Measurements from ENCODE around the gene C1D.

The C1D gene, protein sequence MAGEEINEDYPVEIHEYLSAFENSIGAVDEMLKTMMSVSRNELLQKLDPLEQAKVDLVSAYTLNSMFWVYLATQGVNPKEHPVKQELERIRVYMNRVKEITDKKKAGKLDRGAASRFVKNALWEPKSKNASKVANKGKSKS

GRCh38 chr2:68062680-68063387 lies at the start of gene C1D:
C1D (minus strand) TSS chr2:68063004; CDS start chr2:68047310, 15,694 bp downstream.
- no peaks in the 10 kb centered on the region for H3K36me3 ChIP-seq (ENCODE audit: control insufficient read depth, insufficient read depth, low read length)
- H3K4me3 ChIP-seq (ENCODE audit: low read depth, low read length) = peak within 1 kb of the TSS; percentile 100
- H3K9ac ChIP-seq (ENCODE audit: low read depth, low read length) = peak within 1 kb of the TSS; percentile 99

GRCh38 chr2:68110102-68110501 lies 47.3 kb upstream of the C1D start:
- no peaks in the 10 kb centered on the region for H3K36me3 ChIP-seq (ENCODE audit: control insufficient read depth, insufficient read depth, low read length)
- H3K9me3 ChIP-seq (ENCODE audit: control insufficient read depth, insufficient read depth, low read length) = no peaks in the 10 kb centered on the region
- H3K27me3 ChIP-seq (ENCODE audit: control insufficient read depth, insufficient read depth, low read length) = no peaks in the 10 kb centered on the region
- H3K4me3 ChIP-seq (ENCODE audit: low read depth, low read length) = no peak overlapping the region
- H3K9ac ChIP-seq (ENCODE audit: low read depth, low read length) = no peak overlapping the region
- no peaks in the 10 kb centered on the region for H3K4me1 ChIP-seq (ENCODE audit: control insufficient read depth, insufficient read depth, low read length)

More at GRCh38 chr2:68062680-68063387, at the start of gene C1D:
- Histone ChIP-seq H3K27me3 (ENCODE audit: control insufficient read depth, insufficient read depth, low read length) (no peaks in the 10 kb centered on the region), H3K9me3 (ENCODE audit: control insufficient read depth, insufficient read depth, low read length) (no peaks in the 10 kb centered on the region), H3K4me1 (ENCODE audit: control insufficient read depth, insufficient read depth, low read length) (no peaks in the 10 kb centered on the region)

DNA sequence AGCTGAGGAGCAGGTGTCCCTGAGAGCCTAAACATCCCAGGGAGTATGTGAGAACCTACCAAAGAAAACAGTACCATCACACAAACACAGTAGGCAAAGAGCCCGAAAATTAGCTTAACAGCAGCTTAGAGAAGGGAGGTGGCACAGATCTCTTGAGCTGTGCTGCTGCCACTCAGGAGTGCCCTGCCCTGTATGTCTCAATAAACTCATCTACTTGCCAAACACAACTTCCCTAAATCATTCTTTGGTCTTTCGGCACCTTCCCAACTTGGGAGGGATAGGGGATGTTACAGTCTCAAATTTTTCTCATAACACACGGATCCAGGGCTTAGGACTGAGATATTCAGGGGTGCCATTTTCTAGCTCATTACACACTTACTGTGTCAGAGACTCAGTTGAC lies 45.3 kb upstream of the C1D start:
- Histone ChIP-seq H3K4me1 (ENCODE audit: control insufficient read depth, insufficient read depth, low read length) (no peaks in the 10 kb centered on the region), H3K9ac (ENCODE audit: low read depth, low read length) (no peak overlapping the region), H3K27me3 (ENCODE audit: control insufficient read depth, insufficient read depth, low read length) (no peaks in the 10 kb centered on the region), H3K36me3 (ENCODE audit: control insufficient read depth, insufficient read depth, low read length) (no peaks in the 10 kb centered on the region), H3K9me3 (ENCODE audit: control insufficient read depth, insufficient read depth, low read length) (no peaks in the 10 kb centered on the region), H3K4me3 (ENCODE audit: low read depth, low read length) (no peak overlapping the region)

GRCh38 chr2:68107475-68107874 lies 44.7 kb upstream of the C1D start:
- H3K36me3 ChIP-seq (ENCODE audit: control insufficient read depth, insufficient read depth, low read length) = no peaks in the 10 kb centered on the region
- no peaks in the 10 kb centered on the region for H3K4me1 ChIP-seq (ENCODE audit: control insufficient read depth, insufficient read depth, low read length)
- H3K27me3 ChIP-seq (ENCODE audit: control insufficient read depth, insufficient read depth, low read length) = no peaks in the 10 kb centered on the region
- no peaks in the 10 kb centered on the region for H3K9me3 ChIP-seq (ENCODE audit: control insufficient read depth, insufficient read depth, low read length)
- H3K9ac ChIP-seq (ENCODE audit: low read depth, low read length) = no peak overlapping the region
- no peak overlapping the region for H3K4me3 ChIP-seq (ENCODE audit: low read depth, low read length)

DNA sequence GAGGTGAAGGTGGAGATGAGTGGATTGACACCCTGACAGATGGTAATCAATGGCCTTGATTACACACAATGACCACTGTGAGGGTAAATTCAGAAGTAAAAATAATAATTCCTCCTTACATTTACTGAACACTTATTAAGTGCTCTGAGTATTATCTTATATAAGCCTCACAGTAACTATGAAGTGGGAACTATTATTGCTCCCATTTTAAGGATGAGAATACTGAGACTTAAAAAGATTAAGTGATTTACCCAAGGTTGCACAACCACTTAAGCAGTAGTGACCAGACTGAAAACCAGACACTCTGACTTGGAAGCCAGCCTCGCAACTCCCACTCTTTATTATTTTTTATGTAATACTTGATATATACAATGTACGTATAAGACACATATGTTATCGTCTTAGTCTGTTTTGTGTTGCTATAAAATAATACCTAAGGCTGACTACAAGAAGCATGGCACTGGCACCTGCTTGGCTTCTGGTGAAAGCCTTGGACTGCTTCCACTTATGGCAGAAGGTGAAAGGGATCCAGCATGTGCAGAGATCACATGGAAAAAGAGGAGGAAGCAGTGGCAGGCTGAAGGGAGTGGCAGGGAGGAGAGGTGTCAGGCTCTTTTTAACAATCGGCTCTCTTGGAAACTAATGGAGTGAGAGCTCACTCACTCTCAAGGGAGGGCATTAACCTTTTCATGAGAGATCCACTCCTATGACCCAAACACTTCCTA lies 41.5 kb upstream of the C1D start:
- Histone ChIP-seq H3K4me1 (ENCODE audit: control insufficient read depth, insufficient read depth, low read length) (no peaks in the 10 kb centered on the region), H3K27me3 (ENCODE audit: control insufficient read depth, insufficient read depth, low read length) (no peaks in the 10 kb centered on the region), H3K4me3 (ENCODE audit: low read depth, low read length) (no peak overlapping the region), H3K9ac (ENCODE audit: low read depth, low read length) (no peak overlapping the region), H3K36me3 (ENCODE audit: control insufficient read depth, insufficient read depth, low read length) (no peaks in the 10 kb centered on the region), H3K9me3 (ENCODE audit: control insufficient read depth, insufficient read depth, low read length) (no peaks in the 10 kb centered on the region)

- Histone ChIP-seq H3K9ac (ENCODE audit: low read depth, low read length) (no peak overlapping the region), H3K4me1 (ENCODE audit: control insufficient read depth, insufficient read depth, low read length) (no peaks in the 10 kb centered on the region), H3K27me3 (ENCODE audit: control insufficient read depth, insufficient read depth, low read length) (no peaks in the 10 kb centered on the region), H3K4me3 (ENCODE audit: low read depth, low read length) (no peak overlapping the region), H3K36me3 (ENCODE audit: control insufficient read depth, insufficient read depth, low read length) (no peaks in the 10 kb centered on the region), H3K9me3 (ENCODE audit: control insufficient read depth, insufficient read depth, low read length) (no peaks in the 10 kb centered on the region)
Measured at GRCh38 chr2:68103709-68104055, 40.9 kb upstream of the C1D start.

DNA sequence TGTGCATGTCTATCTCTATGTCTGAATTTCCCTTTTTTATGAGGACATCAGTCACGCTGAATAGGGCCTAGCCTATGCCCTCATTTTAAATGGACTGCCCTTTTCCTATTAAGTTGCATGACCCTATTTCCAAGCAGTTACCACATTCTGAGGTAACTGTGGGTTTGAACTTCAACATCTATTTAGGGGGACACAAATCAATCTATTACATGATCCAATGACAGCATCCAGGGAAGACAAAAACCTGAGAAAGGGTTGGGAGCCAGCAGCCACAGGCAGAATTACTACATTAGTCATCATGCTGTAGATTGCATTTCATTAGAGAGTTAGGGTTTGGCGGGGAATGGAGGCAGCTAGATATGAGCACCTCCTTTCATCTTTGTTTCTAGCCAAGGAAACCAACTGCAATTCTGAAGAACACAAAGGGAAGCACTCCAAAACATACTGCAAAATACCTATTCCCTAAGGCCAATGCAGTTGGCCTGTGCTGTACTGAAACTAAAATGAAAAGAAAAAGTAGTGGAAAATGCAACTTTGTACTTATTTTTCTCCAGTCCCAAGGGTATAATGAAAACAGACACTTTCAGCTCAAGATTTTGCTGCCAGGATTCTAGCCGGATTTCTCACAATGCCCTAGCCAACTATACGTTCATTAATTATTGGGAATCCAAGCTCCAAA lies 40.4 kb upstream of the C1D start:
- peaks cover 2% of the 10 kb centered on the region for H3K4me1 ChIP-seq (ENCODE audit: control insufficient read depth, insufficient read depth, low read length)
- no peaks in the 10 kb centered on the region for H3K9me3 ChIP-seq (ENCODE audit: control insufficient read depth, insufficient read depth, low read length)
- no peaks in the 10 kb centered on the region for H3K27me3 ChIP-seq (ENCODE audit: control insufficient read depth, insufficient read depth, low read length)
- H3K4me3 ChIP-seq (ENCODE audit: low read depth, low read length) = no peak overlapping the region
- no peak overlapping the region for H3K9ac ChIP-seq (ENCODE audit: low read depth, low read length)
- no peaks in the 10 kb centered on the region for H3K36me3 ChIP-seq (ENCODE audit: control insufficient read depth, insufficient read depth, low read length)

- Histone ChIP-seq H3K9me3 (ENCODE audit: control insufficient read depth, insufficient read depth, low read length) (no peaks in the 10 kb centered on the region), H3K27me3 (ENCODE audit: control insufficient read depth, insufficient read depth, low read length) (no peaks in the 10 kb centered on the region), H3K9ac (ENCODE audit: low read depth, low read length) (no peak overlapping the region), H3K36me3 (ENCODE audit: control insufficient read depth, insufficient read depth, low read length) (no peaks in the 10 kb centered on the region), H3K4me1 (ENCODE audit: control insufficient read depth, insufficient read depth, low read length) (peaks cover 2% of the 10 kb centered on the region), H3K4me3 (ENCODE audit: low read depth, low read length) (no peak overlapping the region)
Measured at GRCh38 chr2:68100189-68100588, 37.4 kb upstream of the C1D start.

DNA sequence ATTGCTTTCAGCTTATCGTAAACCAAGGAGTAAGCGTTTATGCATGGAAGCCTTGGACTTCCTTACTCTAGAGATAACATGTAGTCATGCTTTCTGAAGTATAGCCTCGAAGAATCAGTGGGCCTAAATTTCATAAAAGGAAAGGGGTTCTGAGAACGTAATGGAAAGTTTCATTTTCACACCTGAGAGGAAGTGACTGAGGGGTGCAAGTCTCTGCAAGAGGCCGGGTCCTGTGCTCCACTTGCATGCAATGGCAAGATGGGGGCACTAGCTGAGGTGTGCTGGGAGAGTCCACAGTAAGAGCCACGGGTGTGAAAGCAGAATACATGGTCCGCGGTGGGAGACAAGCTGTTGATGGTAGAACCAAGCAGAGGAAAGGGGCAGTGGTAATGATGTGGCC lies 36.5 kb upstream of the C1D start:
- Histone ChIP-seq H3K4me3 (ENCODE audit: low read depth, low read length) (no peak overlapping the region), H3K4me1 (ENCODE audit: control insufficient read depth, insufficient read depth, low read length) (peaks cover 2% of the 10 kb centered on the region), H3K9ac (ENCODE audit: low read depth, low read length) (no peak overlapping the region), H3K27me3 (ENCODE audit: control insufficient read depth, insufficient read depth, low read length) (no peaks in the 10 kb centered on the region), H3K36me3 (ENCODE audit: control insufficient read depth, insufficient read depth, low read length) (no peaks in the 10 kb centered on the region), H3K9me3 (ENCODE audit: control insufficient read depth, insufficient read depth, low read length) (no peaks in the 10 kb centered on the region)

DNA sequence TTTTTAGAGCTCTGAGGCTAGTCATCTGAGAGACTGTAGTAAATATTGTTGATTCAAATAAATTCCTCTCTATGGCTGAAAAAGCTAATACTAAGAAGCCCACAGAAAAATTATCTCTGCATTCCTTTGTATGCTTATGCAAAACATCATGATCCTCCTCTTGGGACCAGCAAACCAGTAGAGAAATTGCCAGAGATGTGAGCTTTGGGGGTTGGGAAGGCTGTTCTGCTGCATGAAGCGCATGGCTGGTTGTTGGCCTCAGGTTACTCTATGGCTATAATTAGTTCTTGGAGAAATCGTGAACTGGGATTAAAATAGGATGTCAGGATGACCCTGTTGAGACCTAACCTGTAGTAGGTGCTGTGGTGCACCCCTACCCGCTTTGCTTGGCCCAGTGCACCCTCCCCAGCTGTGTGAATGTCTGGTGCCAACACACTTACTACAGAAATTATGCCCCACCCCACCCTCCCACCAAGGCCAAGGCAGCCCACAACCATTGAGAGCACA lies 35.5 kb upstream of the C1D start:
- peaks cover 2% of the 10 kb centered on the region for H3K4me1 ChIP-seq (ENCODE audit: control insufficient read depth, insufficient read depth, low read length)
- no peaks in the 10 kb centered on the region for H3K36me3 ChIP-seq (ENCODE audit: control insufficient read depth, insufficient read depth, low read length)
- H3K9me3 ChIP-seq (ENCODE audit: control insufficient read depth, insufficient read depth, low read length) = no peaks in the 10 kb centered on the region
- no peak overlapping the region for H3K4me3 ChIP-seq (ENCODE audit: low read depth, low read length)
- H3K9ac ChIP-seq (ENCODE audit: low read depth, low read length) = no peak overlapping the region
- no peaks in the 10 kb centered on the region for H3K27me3 ChIP-seq (ENCODE audit: control insufficient read depth, insufficient read depth, low read length)

DNA sequence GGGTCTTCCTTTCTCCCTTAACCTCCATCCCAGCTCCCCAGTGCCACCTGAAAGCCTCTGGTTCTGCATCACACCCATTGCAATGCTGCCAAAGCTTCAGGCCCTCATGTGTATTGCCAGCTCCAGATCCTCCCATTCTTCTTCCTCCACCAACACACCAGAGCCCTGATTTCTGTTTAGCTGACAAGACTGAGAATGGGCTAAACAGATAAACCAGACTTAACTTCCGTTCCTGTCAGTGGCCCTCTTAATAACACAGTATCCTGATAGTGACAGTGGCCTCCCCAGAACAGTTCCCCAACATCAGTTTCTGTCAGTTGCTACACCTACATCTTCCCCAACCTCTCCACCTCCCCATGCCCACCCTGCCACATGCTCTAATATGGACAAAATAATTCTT lies 31.3 kb upstream of the C1D start:
- no peaks in the 10 kb centered on the region for H3K27me3 ChIP-seq (ENCODE audit: control insufficient read depth, insufficient read depth, low read length)
- H3K36me3 ChIP-seq (ENCODE audit: control insufficient read depth, insufficient read depth, low read length) = no peaks in the 10 kb centered on the region
- H3K4me3 ChIP-seq (ENCODE audit: low read depth, low read length) = no peak overlapping the region
- H3K9me3 ChIP-seq (ENCODE audit: control insufficient read depth, insufficient read depth, low read length) = no peaks in the 10 kb centered on the region
- peaks cover 2% of the 10 kb centered on the region for H3K4me1 ChIP-seq (ENCODE audit: control insufficient read depth, insufficient read depth, low read length)
- no peak overlapping the region for H3K9ac ChIP-seq (ENCODE audit: low read depth, low read length)
